DMS79 (cell line): ENCODE results near the gene HCLS1.
"Not testable (repeated sequence)": the region's sequence is repeated elsewhere in the genome, so short reads cannot be mapped to it uniquely, and the experiment has no call there.

ENCODE experiments used
- DNase-seq: peaks from one replicate; lab custom pipeline; 2025; lab: John Stamatoyannopoulos, UW

HCLS1 gene

GRCh38 chr3:121598564-121598963 lies 62.1 kb downstream of the HCLS1 start:
- no peak for DNase-seq

GRCh38 chr3:121595765-121596406 lies 64.8 kb downstream of the HCLS1 start:
- no peak for DNase-seq

- DNase-seq: no peak
Observed at GRCh38 chr3:121594850-121595249, 65.9 kb downstream of the HCLS1 start.

GRCh38 chr3:121593806-121594205 lies 66.9 kb downstream of the HCLS1 start:
- not testable (repeated sequence) for DNase-seq

GRCh38 chr3:121592856-121593702 lies 67.6 kb downstream of the HCLS1 start, which contains the start of gene FBXO40:
Gene FBXO40, plus strand, starts transcription at chr3:121593379. Its CDS starts 27,197 bp downstream, at chr3:121620576.
- peak; percentile 87 for DNase-seq

- DNase-seq: no peak
Observed at GRCh38 chr3:121584418-121584817, 76.3 kb downstream of the HCLS1 start.

- no peak for DNase-seq
Observed at GRCh38 chr3:121581691-121582090, 79.0 kb downstream of the HCLS1 start.
